Neural cell (in vitro differentiated cells): ENCODE results near the gene KRT39. TPM values are rescaled to one million over a fixed set of nuclear protein-coding genes. Genes with fewer than 3 reads are reported as not detected.

ENCODE experiments used
- H2AFZ ChIP-seq: fragments of 200-600, 300-800 bp; sonication (generic), shearing (Covaris generic); 2 replicates; pipeline ENCODE4 v1.6.0; 2014; ENCODE audit warnings: low read depth, mild to moderate bottlenecking, antibody characterized with exemption, low read length, moderate library complexity
- H3F3A ChIP-seq: fragments of 200-600 bp; shearing (Covaris generic); 2 replicates; pipeline ENCODE4 v1.6.1; 2016; ENCODE audit warnings: mild to moderate bottlenecking, moderate library complexity, mixed read lengths, antibody characterized with exemption, low read length; ENCODE audit not compliant: insufficient read depth, poor library complexity, severe bottlenecking
- H3K27ac ChIP-seq: fragments of 200-600, 300-800 bp; sonication (generic), shearing (Covaris generic); 2 replicates; pipeline ENCODE4 v1.5.1; 2014; ENCODE audit warnings: mild to moderate bottlenecking, low read length, moderate library complexity
- H3K27me3 ChIP-seq: fragments of 300-800, 200-600 bp; sonication (generic), shearing (Covaris generic); 2 replicates; pipeline ENCODE4 v1.6.0; 2014; ENCODE audit warnings: mild to moderate bottlenecking, low read depth, low read length, moderate library complexity; ENCODE audit not compliant: insufficient read depth
- H3K36me3 ChIP-seq: fragments of 300-800, 200-600 bp; sonication (generic), shearing (Covaris generic); 2 replicates; pipeline ENCODE4 v1.5.1; 2014; ENCODE audit warnings: mild to moderate bottlenecking, antibody characterized with exemption, low read length, moderate library complexity; ENCODE audit not compliant: insufficient read depth
- H3K4me2 ChIP-seq: fragments of 300-800, 200-600 bp; sonication (generic), shearing (Covaris generic); 2 replicates; pipeline ENCODE4 v1.6.0; 2014; ENCODE audit warnings: mild to moderate bottlenecking, low read length
- H3K4me3 ChIP-seq: fragments of 300-800, 200-600 bp; sonication (generic), shearing (Covaris generic); 2 replicates; pipeline ENCODE4 v1.5.1; 2014; ENCODE audit warnings: mild to moderate bottlenecking, low read length, moderate library complexity
- H3K79me2 ChIP-seq: fragments of 200-600 bp; shearing (Covaris generic); replicated peaks from 2 replicates; pipeline ENCODE4 v1.6.0; 2014; ENCODE audit warnings: mild to moderate bottlenecking, low read length, moderate library complexity; ENCODE audit not compliant: insufficient read depth
- H3K9ac ChIP-seq: fragments of 300-800, 200-600 bp; sonication (generic), shearing (Covaris generic); 2 replicates; pipeline ENCODE4 v1.6.1; 2016; ENCODE audit warnings: mild to moderate bottlenecking, low read length, mixed read lengths
- H3K9me2 ChIP-seq: fragments of 200-600 bp; shearing (Covaris generic); 2 replicates; pipeline ENCODE4 v1.6.1; 2016; ENCODE audit warnings: mild to moderate bottlenecking, low read length, mixed read lengths; ENCODE audit not compliant: insufficient read depth
- H3K9me3 ChIP-seq: fragments of 200-600, 300-800 bp; sonication (generic), shearing (Covaris generic); 2 replicates; pipeline ENCODE4 v1.6.1; 2016; ENCODE audit warnings: mild to moderate bottlenecking, mixed run types, low read length, moderate library complexity, mixed read lengths
- H4K20me1 ChIP-seq: fragments of 200-600 bp; shearing (Covaris generic); 2 replicates; pipeline ENCODE4 v1.6.1; 2016; ENCODE audit warnings: mild to moderate bottlenecking, mixed run types; ENCODE audit not compliant: insufficient read depth
- CTCF ChIP-seq: fragments of 450-650 bp; IDR thresholded peaks from 2 replicates; pipeline ENCODE4 v1.5.1; 2014; ENCODE audit warnings: antibody characterized with exemption, mild to moderate bottlenecking, moderate library complexity; ENCODE audit not compliant: poor library complexity, severe bottlenecking
- EP300 ChIP-seq: fragments of 450-650 bp; conservative IDR thresholded peaks from 2 replicates; pipeline ENCODE4 v1.6.1; 2014; ENCODE audit warnings: antibody characterized with exemption, mild to moderate bottlenecking, moderate library complexity; ENCODE audit not compliant: poor library complexity, severe bottlenecking
- EZH2 ChIP-seq: fragments of 200-600, 300-800 bp; shearing (Covaris generic), sonication (generic); IDR thresholded peaks from 2 replicates; pipeline ENCODE4 v1.6.1; 2014; ENCODE audit warnings: antibody characterized with exemption, low read length, borderline replicate concordance, mild to moderate bottlenecking; ENCODE audit not compliant: insufficient read depth, poor library complexity, severe bottlenecking
- MXI1 ChIP-seq: fragments of 450-650 bp; conservative IDR thresholded peaks from 2 replicates; pipeline ENCODE4 v1.6.1; 2014; ENCODE audit warnings: antibody characterized with exemption, mild to moderate bottlenecking; ENCODE audit not compliant: poor library complexity, severe bottlenecking
- POLR2AphosphoS5 ChIP-seq: IDR thresholded peaks from 2 replicates; pipeline ENCODE4 v1.6.1; 2012
- RAD21 ChIP-seq: fragments of 450-650 bp; conservative IDR thresholded peaks from 2 replicates; pipeline ENCODE4 v1.6.1; 2014; ENCODE audit warnings: antibody characterized with exemption, mild to moderate bottlenecking, moderate library complexity
- REST ChIP-seq: IDR thresholded peaks from 2 replicates; pipeline ENCODE4 v1.6.1; 2012; ENCODE audit warnings: borderline replicate concordance
- SMC3 ChIP-seq: fragments of 450-650 bp; conservative IDR thresholded peaks from 2 replicates; pipeline ENCODE4 v1.6.1; 2014; ENCODE audit warnings: antibody characterized with exemption, mild to moderate bottlenecking, moderate library complexity; ENCODE audit not compliant: poor library complexity
- TAF1 ChIP-seq: IDR thresholded peaks from 2 replicates; pipeline ENCODE4 v1.6.1; 2012; ENCODE audit warnings: low read depth
- polyA plus RNA-seq: library from polyadenylated mRNA; depleted of rRNA; stranded (reverse); fragments of >200 nt; gene quantifications from 2 replicates; pipeline ENCODE4 v1.2.3, GENCODE V29; 2014

Gene KRT39
- polyA plus RNA-seq, 1 donor from 2014 or later: not detected

- Histone ChIP-seq H3K9ac (no peak overlapping the region), H3K27me3 (no peaks in the 10 kb centered on the region), H3F3A (no peaks in the 10 kb centered on the region), H3K4me2 (no peak overlapping the region), H3K4me3 (no peak overlapping the region), H4K20me1 (no peaks in the 10 kb centered on the region), H3K79me2 (no peaks in the 10 kb centered on the region), H3K36me3 (no peaks in the 10 kb centered on the region), H3K9me3 (no peaks in the 10 kb centered on the region), H3K27ac (no peak overlapping the region), H3K9me2 (no peaks in the 10 kb centered on the region), H2AFZ (no peak overlapping the region)
- no peak for TF ChIP-seq REST
- TF ChIP-seq MXI1: no peak
- no peak for TF ChIP-seq EZH2
- no peak for TF ChIP-seq CTCF
- no peak for TF ChIP-seq SMC3
- TF ChIP-seq POLR2AphosphoS5: no peak
- no peak for TF ChIP-seq EP300
- no peak for TF ChIP-seq TAF1
Observed at GRCh38 chr17:40956401-40957254, 10.1 kb downstream of the KRT39 start.

- Histone ChIP-seq H3K9ac (no peak overlapping the region), H3K4me2 (no peak overlapping the region)
- TF ChIP-seq EZH2 (no peak), RAD21 (no peak), POLR2AphosphoS5 (no peak), TAF1 (no peak), CTCF (no peak), SMC3 (no peak), REST (no peak), MXI1 (no peak), EP300 (no peak)
Observed at GRCh38 chr17:40953881-40954280, 12.9 kb downstream of the KRT39 start.

More at GRCh38 chr17:40953881-40954280, 12.9 kb downstream of the KRT39 start:
- Histone ChIP-seq H2AFZ (no peak overlapping the region), H3K27ac (no peak overlapping the region), H3K9me2 (no peaks in the 10 kb centered on the region), H3K36me3 (no peaks in the 10 kb centered on the region), H4K20me1 (no peaks in the 10 kb centered on the region), H3K4me3 (no peak overlapping the region), H3F3A (no peaks in the 10 kb centered on the region), H3K27me3 (no peaks in the 10 kb centered on the region), H3K9me3 (no peaks in the 10 kb centered on the region), H3K79me2 (no peaks in the 10 kb centered on the region)
